Testis (tissue), 3 donors: Measurements from ENCODE around the gene NRXN3. TPM values are rescaled to one million over a fixed set of nuclear protein-coding genes. Genes with fewer than 3 reads are reported as not detected.

ENCODE experiments used
- DNase-seq: peaks from one replicate; pipeline ENCODE4 v3.0.0-alpha.2; 2019
- H3K27ac ChIP-seq, 2 donors: fragments of 200-600 bp; sonication (generic); one replicate each; pipeline ENCODE4 v1.5.1; 2019
- H3K27me3 ChIP-seq: fragments of 200-600 bp; sonication (generic); one replicate; pipeline ENCODE4 v1.5.1; 2019
- H3K36me3 ChIP-seq: fragments of 200-600 bp; sonication (generic); one replicate; pipeline ENCODE4 v1.5.1; 2017; ENCODE audit warnings: low read depth; ENCODE audit errors: missing control alignments
- H3K4me1 ChIP-seq: fragments of 200-600 bp; sonication (generic); one replicate; pipeline ENCODE4 v1.5.1; 2019
- H3K4me3 ChIP-seq, 2 donors: fragments of 200-600 bp; sonication (generic); one replicate each; pipeline ENCODE4 v1.5.1; 2017 to 2019
- H3K9me3 ChIP-seq: fragments of 200-600 bp; sonication (generic); one replicate; pipeline ENCODE4 v1.5.1; 2017
- CTCF ChIP-seq, 3 experiments: fragments of 450-650 bp in 2 of 3; fragments of 200-600 bp in 1 of 3; sonication (generic) in 1 of 3; IDR thresholded peaks; one replicate each; pipeline ENCODE4 v1.5.1; 2016 to 2019; ENCODE audit warnings: antibody characterized with exemption in 3 of 3, mild to moderate bottlenecking in 2 of 3, moderate library complexity in 1 of 3
- POLR2A ChIP-seq: fragments of 450-650 bp; IDR thresholded peaks from one replicate; pipeline ENCODE4 v1.6.1; 2017; ENCODE audit warnings: antibody characterized with exemption, mild to moderate bottlenecking, moderate library complexity
- WGBS, 2 donors: methylation state at CpG; one replicate each; pipeline ENCODE4 v1.1.5; 2018; 5-methylcytosine and 5-hydroxymethylcytosine counted together
- intact Hi-C: fragments of 100-400 bp; cut with DNase I; formaldehyde crosslinking; loops from one replicate; pipeline ENCODE4 v1.15.1; 2023; ENCODE audit warnings: low total_unique reads
- polyA plus RNA-seq: library from polyadenylated mRNA; stranded (reverse); fragments of 350-450 nt; fragmentation: Illumina TruSeq; extraction: RNeasy Lipid Tissue Mini Kit (QIAGEN cat#74804); gene quantifications from one replicate; pipeline ENCODE4 v1.2.3, GENCODE V29; 2014; ENCODE audit warnings: low read depth, low replicate concordance; ENCODE audit not compliant: insufficient read depth
- total RNA-seq, 2 donors: library from RNA; depleted of rRNA; stranded (reverse); fragments of >200 nt; gene quantifications; one replicate each; pipeline ENCODE4 v1.2.3, GENCODE V29; 2016

Gene NRXN3
- total and polyA plus RNA-seq, 3 donors from 2014 or later: 3.5 to 8.0 (median 3.9) TPM

DNA sequence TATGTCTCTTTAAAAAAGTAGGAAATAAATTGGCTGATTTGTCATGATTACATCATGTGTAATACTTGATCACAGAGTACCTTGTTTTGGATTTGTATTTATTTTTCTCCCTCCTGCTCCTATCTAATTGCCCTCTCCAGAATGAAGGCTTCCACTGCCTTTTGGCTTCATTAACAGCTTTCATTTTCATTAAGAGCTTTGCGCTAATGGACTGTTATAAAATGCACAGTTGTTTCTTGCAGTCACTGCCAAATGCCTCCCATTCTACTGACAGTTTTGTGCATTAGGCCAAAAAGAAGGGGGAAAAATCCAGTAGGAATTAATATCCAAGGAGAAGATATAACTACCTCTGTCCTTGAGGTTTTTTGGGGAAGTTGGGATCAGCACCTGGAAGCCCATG is 159.2 kb downstream of the NRXN3 start:
- Histone ChIP-seq H3K9me3 (no peaks in the 10 kb centered on the region), H3K27ac (no peak overlapping the region), H3K4me1 (no peaks in the 10 kb centered on the region), H3K27me3 (no peaks in the 10 kb centered on the region), H3K36me3 (no peaks in the 10 kb centered on the region), H3K4me3 (no peak overlapping the region)
- 68 to 75% methylated on average over 1 of the region's 1 CpG for WGBS, 2 donors
- DNase-seq: no peak
- intact Hi-C loops: no loop called here
- TF ChIP-seq POLR2A (no peak), CTCF (IDR thresholded peaks at IDR 0.05) (no peak)

- no peak for TF ChIP-seq CTCF (IDR thresholded peaks at IDR 0.05)
- TF ChIP-seq POLR2A: no peak
- Histone ChIP-seq H3K4me1 (no peaks in the 10 kb centered on the region), H3K36me3 (no peaks in the 10 kb centered on the region), H3K27me3 (no peaks in the 10 kb centered on the region), H3K9me3 (no peaks in the 10 kb centered on the region), H3K4me3 (no peak overlapping the region), H3K27ac (no peak overlapping the region)
- DNase-seq: no peak
- intact Hi-C loops: no loop called here
- 88 to 91% methylated on average over 2 of the region's 2 CpGs for WGBS, 2 donors
Observed at GRCh38 chr14:78335531-78335930, 165.4 kb downstream of the NRXN3 start.

GRCh38 chr14:78340250-78340649 is 170.1 kb downstream of the NRXN3 start:
- no peak overlapping the region for H3K4me3 ChIP-seq
- H3K4me1 ChIP-seq: no peaks in the 10 kb centered on the region
- H3K27me3 ChIP-seq: no peaks in the 10 kb centered on the region
- TF ChIP-seq POLR2A (no peak), CTCF (IDR thresholded peaks at IDR 0.05) (no peak)
- H3K36me3 ChIP-seq: no peaks in the 10 kb centered on the region
- DNase-seq: no peak
- no peak overlapping the region for H3K27ac ChIP-seq
- H3K9me3 ChIP-seq: no peaks in the 10 kb centered on the region
- WGBS, 2 donors: 74 to 90% methylated on average over 3 of the region's 3 CpGs
- intact Hi-C loops: no loop called here

DNA sequence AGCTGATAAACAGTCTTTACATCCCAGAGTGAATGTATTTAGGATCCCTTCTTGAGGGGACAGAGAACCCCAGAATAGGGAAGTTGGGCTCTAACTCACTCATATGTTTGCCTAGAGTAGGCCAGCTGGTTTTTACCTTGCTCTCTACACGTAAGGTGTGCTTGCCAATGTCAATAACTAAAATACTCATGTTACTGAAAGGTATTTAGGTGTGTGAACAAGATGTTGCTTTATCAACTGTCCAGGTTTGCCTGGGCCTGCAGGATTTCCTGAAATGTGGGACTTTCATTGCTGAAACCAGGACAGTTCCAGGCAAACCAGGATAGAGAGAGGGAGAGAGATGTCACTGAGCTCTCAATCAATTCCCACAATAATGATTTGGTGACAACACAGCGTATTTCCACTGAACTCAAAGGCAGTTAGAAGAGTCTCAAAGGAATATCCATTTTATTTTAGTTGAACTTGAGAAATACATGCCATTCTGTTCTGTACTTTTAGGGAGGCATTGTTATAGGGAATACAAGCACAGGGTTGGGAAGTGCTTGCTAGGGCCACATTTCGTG is 171.7 kb downstream of the NRXN3 start:
- Histone ChIP-seq H3K27ac (no peak overlapping the region), H3K4me3 (no peak overlapping the region), H3K9me3 (no peaks in the 10 kb centered on the region), H3K4me1 (no peaks in the 10 kb centered on the region), H3K36me3 (no peaks in the 10 kb centered on the region), H3K27me3 (no peaks in the 10 kb centered on the region)
- 91% methylated on average over 3 of the region's 3 CpGs for WGBS, 2 donors
- no peak for TF ChIP-seq POLR2A
- no peak for TF ChIP-seq CTCF (IDR thresholded peaks at IDR 0.05)
- DNase-seq: no peak
- intact Hi-C loops: no loop called here

- no peaks in the 10 kb centered on the region for H3K27me3 ChIP-seq
- H3K36me3 ChIP-seq: no peaks in the 10 kb centered on the region
- no peak overlapping the region for H3K4me3 ChIP-seq
- TF ChIP-seq CTCF (IDR thresholded peaks at IDR 0.05): no peak
- no peak for TF ChIP-seq POLR2A
- no peaks in the 10 kb centered on the region for H3K9me3 ChIP-seq
- intact Hi-C loops: no loop called here
- H3K27ac ChIP-seq: no peak overlapping the region
- no peaks in the 10 kb centered on the region for H3K4me1 ChIP-seq
- no peak for DNase-seq
- WGBS, 2 donors: 93 to 95% methylated on average over 1 of the region's 1 CpG
Observed at GRCh38 chr14:78342879-78343278, 172.7 kb downstream of the NRXN3 start.
